T-cell (primary cell): ENCODE results near the gene TESPA1. TPM values are rescaled to one million over a fixed set of nuclear protein-coding genes. Genes with fewer than 3 reads are reported as not detected.

Experiments
- ATAC-seq, 4 experiments: fragments of 200-7000 bp in 3 of 4; fragments of 150-1000 bp in 1 of 4; cut with Tn5 transposase; replicated peaks in 1 of 4; 1 replicate in 3 of 4; 2 replicates in 1 of 4; pipeline ENCODE4 v1.10.0; 2021; ENCODE audit warnings: moderate library complexity in 3 of 4, mild to moderate bottlenecking in 2 of 4, moderate number of reproducible peaks in 1 of 4
- CTCF ChIA-PET, 2 donors: fragments of 300-600 bp; sonication (Branson Sonifier 250); formaldehyde crosslinking; loops; one replicate each; lab custom pipeline; 2022; ENCODE audit warnings: antibody characterized with exemption in 2 of 2; lab: Charles Lee
- POLR2A ChIA-PET, 2 donors: fragments of 300-600 bp; sonication (Branson Sonifier 250); formaldehyde crosslinking; loops; one replicate each; lab custom pipeline; 2022; ENCODE audit warnings: antibody characterized with exemption in 2 of 2; lab: Charles Lee
- DNase-seq, 35 experiments: peaks; one replicate each; pipeline versions ENCODE4 v3.0.0 to v3.0.0-alpha.2; 2013 to 2023
- H3K27ac ChIP-seq: one replicate; pipeline ENCODE4 v1.5.1; 2013; ENCODE audit warnings: low read length
- H3K27me3 ChIP-seq, 2 experiments: replicated peaks in 1 of 2; 1 replicate in 1 of 2; 2 replicates in 1 of 2; pipeline versions ENCODE4 v1.6.1 to v1.7.0; 2013; ENCODE audit warnings: low read length in 1 of 2, mixed read lengths in 1 of 2; ENCODE audit not compliant: control insufficient read depth in 2 of 2, insufficient read depth in 2 of 2; ENCODE audit errors: extremely low read depth in 1 of 2
- H3K36me3 ChIP-seq, 2 donors: 1 replicate in 1 of 2; 2 replicates in 1 of 2; pipeline versions ENCODE4 v1.6.1 to v1.7.0; 2013; ENCODE audit warnings: low read length in 1 of 2; ENCODE audit not compliant: control insufficient read depth in 2 of 2, insufficient read depth in 1 of 2; ENCODE audit errors: extremely low read depth in 1 of 2
- H3K4me1 ChIP-seq, 2 experiments: 1 replicate in 1 of 2; 2 replicates in 1 of 2; pipeline versions ENCODE4 v1.6.1 to v1.7.0; 2013; ENCODE audit warnings: low read length in 2 of 2, mixed read lengths in 1 of 2; ENCODE audit not compliant: insufficient read depth in 2 of 2, control insufficient read depth in 1 of 2; ENCODE audit errors: extremely low read depth in 1 of 2
- H3K4me3 ChIP-seq, 2 donors: 1 replicate in 1 of 2; 2 replicates in 1 of 2; pipeline versions ENCODE4 v1.5.1 to v1.7.0; 2013; ENCODE audit warnings: mild to moderate bottlenecking in 2 of 2, low read length in 1 of 2, moderate library complexity in 1 of 2; ENCODE audit not compliant: control insufficient read depth in 1 of 2; ENCODE audit errors: extremely low read depth in 1 of 2
- H3K9me3 ChIP-seq: 2 replicates; pipeline ENCODE4 v1.7.0; 2013
- H3K27ac Mint-ChIP-seq, 2 donors: one replicate each; pipeline ENCODE4 v1.8.0; 2020 to 2021; ENCODE audit warnings: mild to moderate bottlenecking in 2 of 2, mixed read lengths in 2 of 2
- H3K27me3 Mint-ChIP-seq, 2 donors: one replicate each; pipeline ENCODE4 v1.8.0; 2021 to 2022; ENCODE audit warnings: mixed read lengths in 2 of 2
- H3K36me3 Mint-ChIP-seq: one replicate; pipeline ENCODE4 v1.8.0; 2021; ENCODE audit warnings: mixed read lengths
- H3K4me1 Mint-ChIP-seq, 3 donors: one replicate each; pipeline ENCODE4 v1.8.0; 2020 to 2022; ENCODE audit warnings: mixed read lengths in 3 of 3, mild to moderate bottlenecking in 1 of 3
- H3K4me3 Mint-ChIP-seq, 3 donors: one replicate each; pipeline ENCODE4 v1.8.0; 2020 to 2022; ENCODE audit warnings: mild to moderate bottlenecking in 3 of 3, mixed read lengths in 3 of 3, moderate library complexity in 3 of 3
- H3K9me3 Mint-ChIP-seq, 3 donors: one replicate each; pipeline ENCODE4 v1.8.0; 2020 to 2022; ENCODE audit warnings: mixed read lengths in 3 of 3
- WGBS: methylation state at CpG from one replicate; pipeline ENCODE4 v1.1.5; 2013; ENCODE audit warnings: missing lambda C conversion rate; ENCODE audit not compliant: insufficient coverage; 5-methylcytosine and 5-hydroxymethylcytosine counted together
- total RNA-seq, 35 experiments: library from RNA in 6 of 35; stranded (reverse) in 6 of 35; fragments of 120-200 nt in 1 of 35; gene quantifications; one replicate each; pipeline versions ENCODE4 v1.2.1 to v1.2.4 and lab custom pipeline; 2013 to 2026

The TESPA1 gene
- total RNA-seq, 5 donors from 2014 or later (not counting 1 experiment from before 2014, with no cell fraction given) = 141 to 215 (median 170) TPM

- no peak overlapping the region for H3K4me3 ChIP-seq
- peaks cover 15 to 24% of the 10 kb centered on the region in 2 experiments for H3K27me3 ChIP-seq
- WGBS = 78% methylated on average over 1 of the region's 3 CpGs
- Mint-ChIP-seq H3K4me1 (peaks cover 7 to 9% (median 8%) of the 10 kb centered on the region in 3 donors), H3K27me3 (peaks cover 29 to 30% of the 10 kb centered on the region in 2 donors), H3K36me3 (peaks cover 5% of the 10 kb centered on the region), H3K27ac (no peak overlapping the region), H3K4me3 (no peak overlapping the region), H3K9me3 (peaks cover 0 to 11% (median 7%) of the 10 kb centered on the region in 3 donors)
- no peak overlapping the region for H3K27ac ChIP-seq
- DNase-seq (no peak), ATAC-seq (no peak)
- no peaks in the 10 kb centered on the region for H3K4me1 ChIP-seq
- H3K36me3 ChIP-seq = no peaks in the 10 kb centered on the region
- CTCF ChIA-PET = no interaction called here
- POLR2A ChIA-PET = no interaction called here
- H3K9me3 ChIP-seq = no peaks in the 10 kb centered on the region
These were observed 32.9 kb upstream of the TESPA1 start for GRCh38 chr12:55017416-55017925.

DNA sequence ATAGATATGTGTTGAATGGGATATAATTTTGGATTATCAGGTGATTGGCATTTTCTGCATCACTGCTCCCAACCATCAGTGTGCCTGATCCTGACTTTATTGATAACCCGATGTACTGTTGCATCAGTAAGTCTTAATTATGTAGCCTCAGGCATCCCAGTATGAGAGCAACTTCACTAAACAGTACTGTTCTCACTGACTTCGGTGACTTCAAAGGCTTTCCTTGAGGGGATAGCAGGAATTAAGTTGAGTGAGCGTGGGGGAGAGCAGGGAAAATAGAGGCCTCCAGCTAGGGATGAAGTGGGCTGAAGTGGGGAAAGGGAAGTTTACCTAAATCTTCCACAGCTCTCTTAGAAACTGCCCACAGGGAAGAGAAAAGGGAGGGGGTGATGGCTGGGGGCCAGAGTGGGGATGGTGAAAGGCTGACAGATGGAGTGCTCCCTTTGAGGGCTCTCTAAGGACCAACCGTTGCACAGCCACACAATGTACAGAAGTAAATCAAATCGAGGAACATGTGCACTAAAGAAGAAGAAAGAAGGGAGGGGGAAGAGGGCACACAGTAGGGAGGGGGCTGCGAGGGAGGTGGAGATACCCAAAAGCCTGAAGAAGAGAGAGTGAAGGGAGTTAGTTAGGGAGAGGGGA lies 24.5 kb upstream of the TESPA1 start:
- POLR2A ChIA-PET = no interaction called here
- peaks cover 3 to 5% of the 10 kb centered on the region in 2 experiments for H3K27me3 ChIP-seq
- no peak overlapping the region for H3K27ac ChIP-seq
- CTCF ChIA-PET = interaction anchor here (0.9 kb wide), 2 partner anchors 13 to 16 kb away, joined by 3 to 4 read pairs; no protein-coding TSS in a partner anchor
- H3K27me3 Mint-ChIP-seq = peaks cover 4% of the 10 kb centered on the region in 2 donors
- no peaks in the 10 kb centered on the region for H3K36me3 ChIP-seq
- no peaks in the 10 kb centered on the region for H3K4me1 ChIP-seq
- H3K4me3 Mint-ChIP-seq = no peak overlapping the region
- WGBS = 46% methylated on average over 2 of the region's 6 CpGs
- H3K4me3 ChIP-seq = no peak overlapping the region
- H3K27ac Mint-ChIP-seq = no peak overlapping the region
- H3K9me3 ChIP-seq = no peaks in the 10 kb centered on the region
- peaks cover 0 to 20% (median 6%) of the 10 kb centered on the region in 3 donors for H3K9me3 Mint-ChIP-seq
- DNase-seq (no peak), ATAC-seq (no peak)
- peaks cover 30% of the 10 kb centered on the region for H3K36me3 Mint-ChIP-seq
- H3K4me1 Mint-ChIP-seq = no peaks in the 10 kb centered on the region

DNA sequence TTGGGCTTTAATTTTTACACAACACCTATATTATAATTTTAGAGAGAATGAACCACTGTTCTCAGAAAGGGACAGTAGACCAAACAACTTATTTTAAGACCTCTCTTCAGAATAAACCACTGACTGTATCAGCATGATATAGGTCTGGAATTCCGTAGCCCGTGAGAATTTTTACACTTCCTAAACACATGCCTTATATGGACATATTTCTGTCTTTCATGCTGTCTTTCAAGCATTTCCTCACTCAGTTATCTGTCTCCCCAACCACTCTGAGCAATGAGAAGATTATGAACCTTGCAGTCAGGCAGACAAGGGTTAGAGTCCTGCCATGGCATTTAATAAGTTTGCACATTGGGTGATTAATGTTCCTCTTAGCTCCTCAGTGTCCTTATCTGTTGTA lies 17.8 kb upstream of the TESPA1 start:
- Mint-ChIP-seq H3K9me3 (peaks cover 0 to 11% (median 0%) of the 10 kb centered on the region in 3 donors), H3K27ac (no peak overlapping the region), H3K36me3 (peaks cover 22% of the 10 kb centered on the region), H3K4me3 (no peak overlapping the region), H3K27me3 (no peaks in the 10 kb centered on the region), H3K4me1 (peaks cover 14 to 24% (median 17%) of the 10 kb centered on the region in 3 donors)
- ATAC-seq (no peak), DNase-seq (no peak)
- Histone ChIP-seq H3K4me3 (no peak overlapping the region), H3K36me3 (no peaks in the 10 kb centered on the region), H3K4me1 (peaks cover 5% of the 10 kb centered on the region in 2 experiments), H3K9me3 (no peaks in the 10 kb centered on the region), H3K27me3 (no peaks in the 10 kb centered on the region), H3K27ac (no peak overlapping the region)
- ChIA-PET CTCF (interaction anchor here in 1 of 2 donors (1.7 kb wide), 1 partner anchor 10 kb away, joined by 5 read pairs; no protein-coding TSS in a partner anchor), POLR2A (interaction anchor here in 1 of 2 donors (0.6 kb wide), 1 partner anchor 56 kb away, joined by 3 read pairs; no protein-coding TSS in a partner anchor)
- no CpG with 5 or more reads among the region's 2 CpGs for WGBS

DNA sequence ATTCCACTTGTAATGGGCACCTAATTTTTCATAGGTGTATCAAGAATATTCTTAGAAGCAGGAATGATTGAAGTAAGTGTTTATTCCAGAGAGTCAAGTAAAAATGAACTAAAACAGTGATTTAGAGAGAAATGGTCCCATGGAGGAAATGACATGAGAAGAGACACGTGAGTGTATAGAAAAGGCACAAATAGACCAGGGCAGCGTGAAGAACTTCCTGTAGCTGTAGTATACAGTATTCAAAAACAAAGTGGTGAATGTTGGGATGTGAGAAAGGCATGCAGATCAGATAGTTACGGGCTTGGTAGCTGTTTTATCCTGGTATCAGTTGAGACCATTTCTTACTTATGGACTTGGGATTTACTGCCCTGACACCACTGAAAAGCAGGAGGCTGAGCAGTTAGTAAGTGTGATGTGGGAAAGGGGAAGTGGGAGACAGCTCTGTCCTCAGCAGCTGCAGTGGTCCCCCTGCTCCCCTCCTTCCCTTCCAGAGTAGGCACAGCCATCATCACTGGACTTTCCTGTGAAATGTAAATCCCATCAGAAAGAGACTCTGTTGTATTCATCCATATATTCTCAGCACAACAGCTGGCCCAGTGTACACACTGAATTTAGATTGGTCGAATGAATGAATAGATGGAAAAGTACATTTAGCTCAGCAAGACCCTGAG lies 16.8 kb upstream of the TESPA1 start:
- peaks cover 0 to 3% of the 10 kb centered on the region in 2 donors for H3K36me3 ChIP-seq
- no peak for DNase-seq
- peaks cover 5% of the 10 kb centered on the region in 2 experiments for H3K4me1 ChIP-seq
- H3K27ac Mint-ChIP-seq = peak overlapping the region; percentile 23 to 46
- no peaks in the 10 kb centered on the region for H3K27me3 Mint-ChIP-seq
- H3K4me3 Mint-ChIP-seq = peak overlapping the region in 1 of 3 donors; percentile 18
- H3K27ac ChIP-seq = peak overlapping the region; percentile 4
- ChIA-PET POLR2A (interaction anchor here in 1 of 2 donors (0.6 kb wide), 1 partner anchor 28 kb away, joined by 4 read pairs; no protein-coding TSS in a partner anchor), CTCF (interaction anchor here in 1 of 2 donors (0.6 to 1.7 kb wide), 4 partner anchors 9 to 284 kb away, joined by 3 to 5 read pairs (median 4); no protein-coding TSS in a partner anchor)
- peak in 3 of 4 experiments; percentile 75 to 84 (median 81) for ATAC-seq
- H3K36me3 Mint-ChIP-seq = peaks cover 14% of the 10 kb centered on the region
- no peak overlapping the region for H3K4me3 ChIP-seq
- H3K4me1 Mint-ChIP-seq = peaks cover 14 to 24% (median 17%) of the 10 kb centered on the region in 3 donors
- H3K27me3 ChIP-seq = no peaks in the 10 kb centered on the region
- H3K9me3 Mint-ChIP-seq = peaks cover 0 to 6% (median 0%) of the 10 kb centered on the region in 3 donors
- H3K9me3 ChIP-seq = no peaks in the 10 kb centered on the region
- 32% methylated on average over 3 of the region's 4 CpGs for WGBS

DNA sequence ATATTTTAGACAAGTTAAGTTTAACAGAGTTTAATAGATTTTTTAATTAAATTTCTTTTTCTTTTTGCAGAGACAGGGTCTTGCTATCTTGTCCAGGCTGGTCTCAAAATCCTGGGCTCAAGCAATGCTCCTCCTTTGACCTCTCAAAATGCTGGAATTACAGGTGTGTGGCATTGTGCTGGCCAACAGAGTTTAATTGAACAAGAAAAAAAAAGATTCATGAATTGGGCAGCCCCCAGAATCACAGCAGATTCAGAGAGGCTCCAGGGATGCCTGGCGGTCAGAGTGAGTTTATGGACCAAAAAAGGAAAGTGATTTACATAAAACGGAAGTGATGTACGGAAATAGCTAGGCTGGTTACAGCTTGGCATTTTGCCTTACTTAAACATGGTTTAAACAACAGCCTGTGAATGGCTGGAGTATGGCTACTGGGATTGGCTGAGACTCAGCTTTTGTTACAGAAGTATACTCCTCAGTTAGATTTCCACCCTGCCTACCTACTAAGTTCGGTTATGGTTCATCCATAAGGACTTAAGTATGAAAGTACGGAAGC lies 14.5 kb upstream of the TESPA1 start:
- Mint-ChIP-seq H3K9me3 (no peaks in the 10 kb centered on the region), H3K27me3 (no peaks in the 10 kb centered on the region), H3K4me1 (peaks cover 14 to 24% (median 17%) of the 10 kb centered on the region in 3 donors), H3K4me3 (no peak overlapping the region), H3K27ac (peak overlapping the region in 1 of 2 donors; percentile 25), H3K36me3 (no peaks in the 10 kb centered on the region)
- ATAC-seq (no peak), DNase-seq (no peak)
- Histone ChIP-seq H3K27me3 (no peaks in the 10 kb centered on the region), H3K27ac (no peak overlapping the region), H3K4me1 (peaks cover 5% of the 10 kb centered on the region in 2 experiments), H3K4me3 (no peak overlapping the region), H3K9me3 (no peaks in the 10 kb centered on the region), H3K36me3 (peaks cover 0 to 5% of the 10 kb centered on the region in 2 donors)
- CTCF ChIA-PET = interaction anchor here in 1 of 2 donors (8.1 kb wide), 1 partner anchor 73 kb away, joined by 351 read pairs; no protein-coding TSS in a partner anchor
- 64% methylated on average over 1 of the region's 5 CpGs for WGBS
- POLR2A ChIA-PET = no interaction called here
